Measurements from ENCODE around the gene ARHGAP24. TPM values are rescaled to one million over a fixed set of nuclear protein-coding genes. Genes with fewer than 3 reads are reported as not detected.
"Not testable (repeated sequence)": the region's sequence is repeated elsewhere in the genome, so short reads cannot be mapped to it uniquely, and the experiment has no call there.

Gene ARHGAP24
- total RNA-seq, 2 experiments from 2014 or later = 0.22 to 0.70 TPM

DNA sequence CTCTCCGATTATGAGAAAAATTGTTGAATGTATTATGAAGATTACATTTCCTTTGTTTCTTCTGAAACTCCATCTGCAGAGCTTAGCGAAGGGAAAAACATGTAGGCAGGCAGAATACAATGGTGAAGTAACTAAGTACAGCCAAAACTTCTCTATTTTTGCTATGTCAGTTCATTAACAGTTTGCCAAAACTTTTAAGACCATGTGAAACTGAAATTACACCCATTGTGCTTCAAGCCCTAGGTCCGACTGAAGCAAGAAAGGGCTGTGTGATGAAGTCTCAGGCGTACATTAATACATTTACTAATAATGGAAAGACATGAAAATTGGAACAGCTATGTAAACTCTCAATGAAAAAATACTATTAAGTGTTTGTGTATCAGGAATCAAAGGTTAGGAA, 486.9 kb downstream of the ARHGAP24 start:
- TF ChIP-seq, protein P1, sequence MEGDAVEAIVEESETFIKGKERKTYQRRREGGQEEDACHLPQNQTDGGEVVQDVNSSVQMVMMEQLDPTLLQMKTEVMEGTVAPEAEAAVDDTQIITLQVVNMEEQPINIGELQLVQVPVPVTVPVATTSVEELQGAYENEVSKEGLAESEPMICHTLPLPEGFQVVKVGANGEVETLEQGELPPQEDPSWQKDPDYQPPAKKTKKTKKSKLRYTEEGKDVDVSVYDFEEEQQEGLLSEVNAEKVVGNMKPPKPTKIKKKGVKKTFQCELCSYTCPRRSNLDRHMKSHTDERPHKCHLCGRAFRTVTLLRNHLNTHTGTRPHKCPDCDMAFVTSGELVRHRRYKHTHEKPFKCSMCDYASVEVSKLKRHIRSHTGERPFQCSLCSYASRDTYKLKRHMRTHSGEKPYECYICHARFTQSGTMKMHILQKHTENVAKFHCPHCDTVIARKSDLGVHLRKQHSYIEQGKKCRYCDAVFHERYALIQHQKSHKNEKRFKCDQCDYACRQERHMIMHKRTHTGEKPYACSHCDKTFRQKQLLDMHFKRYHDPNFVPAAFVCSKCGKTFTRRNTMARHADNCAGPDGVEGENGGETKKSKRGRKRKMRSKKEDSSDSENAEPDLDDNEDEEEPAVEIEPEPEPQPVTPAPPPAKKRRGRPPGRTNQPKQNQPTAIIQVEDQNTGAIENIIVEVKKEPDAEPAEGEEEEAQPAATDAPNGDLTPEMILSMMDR (IDR thresholded peaks at IDR 0.05) = no peak
- intact Hi-C loops (cut with micrococcal nuclease) = no loop called here
- H3K9me3 Mint-ChIP-seq = peaks cover 5% of the 10 kb centered on the region
- H3K27me3 Mint-ChIP-seq = no peaks in the 10 kb centered on the region
- H3K4me1 Mint-ChIP-seq (ENCODE audit: low read depth) = no peaks in the 10 kb centered on the region
- DNase-seq (no peak), ATAC-seq (no peak)
- no peak overlapping the region for H3K27ac Mint-ChIP-seq
- no peak overlapping the region for H3K4me3 Mint-ChIP-seq
- CTCF ChIA-PET = no interaction called here
- POLR2A ChIA-PET = no interaction called here
- H3K36me3 Mint-ChIP-seq (ENCODE audit: low read depth) = no peaks in the 10 kb centered on the region

DNA sequence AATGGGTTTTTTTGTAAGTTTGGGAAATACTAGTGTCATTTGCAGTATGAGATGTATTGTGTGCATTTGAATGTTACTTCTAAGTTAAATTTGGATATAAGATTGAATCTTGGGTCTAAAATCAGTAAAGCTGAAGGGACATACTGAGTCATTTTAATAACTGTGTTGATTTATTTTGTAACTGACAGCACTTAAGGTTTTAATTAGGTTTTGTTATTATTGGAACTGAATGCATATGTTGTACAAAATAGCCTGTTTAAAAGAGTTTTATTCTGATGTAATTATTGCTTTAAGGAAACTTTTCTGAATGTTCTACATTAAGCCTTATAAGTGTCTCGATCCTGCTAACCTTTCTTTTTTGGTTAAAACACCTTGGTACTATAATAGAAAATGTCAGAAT, 488.3 kb downstream of the ARHGAP24 start:
- no peak overlapping the region for H3K27ac Mint-ChIP-seq
- H3K4me3 Mint-ChIP-seq = no peak overlapping the region
- H3K9me3 Mint-ChIP-seq = peaks cover 5% of the 10 kb centered on the region
- DNase-seq = no peak
- intact Hi-C loops (cut with micrococcal nuclease) = no loop called here
- no peak for ATAC-seq
- no peaks in the 10 kb centered on the region for H3K4me1 Mint-ChIP-seq (ENCODE audit: low read depth)
- TF ChIP-seq, protein P1 (IDR thresholded peaks at IDR 0.05) = no peak
- H3K36me3 Mint-ChIP-seq (ENCODE audit: low read depth) = no peaks in the 10 kb centered on the region
- no peaks in the 10 kb centered on the region for H3K27me3 Mint-ChIP-seq
- CTCF ChIA-PET = no interaction called here
- POLR2A ChIA-PET = no interaction called here

- CTCF ChIA-PET = interaction anchor here (0.8 kb wide), 1 partner anchor 38 kb away, joined by 3 read pairs; no protein-coding TSS in a partner anchor
- no peaks in the 10 kb centered on the region for H3K36me3 Mint-ChIP-seq (ENCODE audit: low read depth)
- DNase-seq (no peak), ATAC-seq (no peak)
- intact Hi-C loops (cut with micrococcal nuclease) = no loop called here
- H3K4me1 Mint-ChIP-seq (ENCODE audit: low read depth) = no peaks in the 10 kb centered on the region
- peaks cover 5% of the 10 kb centered on the region for H3K9me3 Mint-ChIP-seq
- H3K27me3 Mint-ChIP-seq = no peaks in the 10 kb centered on the region
- H3K4me3 Mint-ChIP-seq = no peak overlapping the region
- H3K27ac Mint-ChIP-seq = no peak overlapping the region
- POLR2A ChIA-PET = no interaction called here
- TF ChIP-seq, protein P1 (IDR thresholded peaks at IDR 0.05) = no peak
Measured at GRCh38 chr4:85964298-85964697, 489.3 kb downstream of the ARHGAP24 start.

- H3K27ac Mint-ChIP-seq; H3K27me3 Mint-ChIP-seq; POLR2A ChIA-PET; H3K36me3 Mint-ChIP-seq (ENCODE audit: low read depth); H3K9me3 Mint-ChIP-seq; DNase-seq; intact Hi-C loops (cut with micrococcal nuclease); H3K4me1 Mint-ChIP-seq (ENCODE audit: low read depth); ATAC-seq; H3K4me3 Mint-ChIP-seq: not testable (repeated sequence)
- CTCF ChIA-PET = interaction anchor here (0.8 kb wide), 1 partner anchor 37 kb away, joined by 3 read pairs; no protein-coding TSS in a partner anchor
Measured at GRCh38 chr4:85965017-85965416, 490.1 kb downstream of the ARHGAP24 start.

GRCh38 chr4:85965529-85965928, 490.6 kb downstream of the ARHGAP24 start:
- peaks cover 5% of the 10 kb centered on the region for H3K9me3 Mint-ChIP-seq
- intact Hi-C loops (cut with micrococcal nuclease) = no loop called here
- no peak overlapping the region for H3K27ac Mint-ChIP-seq
- TF ChIP-seq, protein P1 (IDR thresholded peaks at IDR 0.05) = no peak
- CTCF ChIA-PET = no interaction called here
- no peaks in the 10 kb centered on the region for H3K27me3 Mint-ChIP-seq
- H3K36me3 Mint-ChIP-seq (ENCODE audit: low read depth) = no peaks in the 10 kb centered on the region
- H3K4me1 Mint-ChIP-seq (ENCODE audit: low read depth) = no peaks in the 10 kb centered on the region
- no peak overlapping the region for H3K4me3 Mint-ChIP-seq
- DNase-seq = no peak
- ATAC-seq = no peak
- POLR2A ChIA-PET = interaction anchor here (1.2 kb wide), 1 partner anchor 23 kb away, joined by 3 read pairs; no protein-coding TSS in a partner anchor

DNA sequence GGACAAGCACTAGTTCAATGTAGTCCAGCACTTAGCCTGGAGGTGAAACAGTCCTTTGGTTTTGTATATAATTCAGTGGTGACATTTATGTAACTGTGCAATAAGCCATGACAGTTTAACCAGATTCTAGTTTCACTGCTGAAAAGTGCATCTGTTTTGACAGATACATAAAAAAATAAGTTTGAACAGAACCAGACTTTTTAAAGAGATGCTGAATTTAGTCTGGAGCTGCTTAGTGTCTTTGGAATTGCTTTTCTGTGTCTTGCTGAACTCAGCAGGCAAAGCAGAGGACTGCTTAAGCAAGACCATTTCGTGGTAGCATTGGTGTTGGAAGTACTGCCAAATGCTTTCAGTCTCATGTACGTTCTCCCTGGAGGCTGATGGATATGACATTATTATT, 491.4 kb downstream of the ARHGAP24 start:
- no peak for DNase-seq
- no peak overlapping the region for H3K27ac Mint-ChIP-seq
- H3K9me3 Mint-ChIP-seq = peaks cover 5% of the 10 kb centered on the region
- TF ChIP-seq, protein P1 (IDR thresholded peaks at IDR 0.05) = no peak
- no peaks in the 10 kb centered on the region for H3K4me1 Mint-ChIP-seq (ENCODE audit: low read depth)
- H3K27me3 Mint-ChIP-seq = no peaks in the 10 kb centered on the region
- no peaks in the 10 kb centered on the region for H3K36me3 Mint-ChIP-seq (ENCODE audit: low read depth)
- CTCF ChIA-PET = no interaction called here
- H3K4me3 Mint-ChIP-seq = no peak overlapping the region
- intact Hi-C loops (cut with micrococcal nuclease) = no loop called here
- POLR2A ChIA-PET = interaction anchor here (1.2 kb wide), 1 partner anchor 22 kb away, joined by 3 read pairs; no protein-coding TSS in a partner anchor
- ATAC-seq = no peak
